Upper lobe of left lung (tissue), 6 donors: Measurements from ENCODE around the gene CRELD2. TPM values are rescaled to one million over a fixed set of nuclear protein-coding genes. Genes with fewer than 3 reads are reported as not detected.

Experiments
- ATAC-seq, 2 donors: fragments of 200-7000 bp; cut with Tn5 transposase; one replicate each; pipeline ENCODE4 v1.9.1; 2022; ENCODE audit warnings: mild to moderate bottlenecking in 2 of 2, moderate library complexity in 2 of 2; ENCODE audit not compliant: low FRiP score in 2 of 2
- DNase-seq, 2 donors: peaks; one replicate each; pipeline ENCODE4 v3.0.0-alpha.2; 2019 to 2020
- H3K27ac ChIP-seq, 4 donors: fragments of 200-600 bp; sonication (generic); one replicate each; pipeline ENCODE4 v1.5.1; 2016 to 2019
- H3K27me3 ChIP-seq, 4 donors: fragments of 200-600 bp; sonication (generic); one replicate each; pipeline ENCODE4 v1.5.1; 2017 to 2019
- H3K36me3 ChIP-seq, 4 donors: fragments of 200-600 bp; sonication (generic); one replicate each; pipeline ENCODE4 v1.5.1; 2016 to 2019
- H3K4me1 ChIP-seq, 4 donors: fragments of 200-600 bp; sonication (generic); one replicate each; pipeline ENCODE4 v1.5.1; 2018 to 2019
- H3K4me3 ChIP-seq, 4 donors: fragments of 200-600 bp; sonication (generic); one replicate each; pipeline ENCODE4 v1.5.1; 2017 to 2019; ENCODE audit warnings: mild to moderate bottlenecking in 2 of 4, moderate library complexity in 1 of 4
- H3K9me3 ChIP-seq, 4 donors: fragments of 200-600 bp; sonication (generic); one replicate each; pipeline ENCODE4 v1.5.1; 2018 to 2019
- CTCF ChIP-seq, 6 experiments: fragments of 450-650 bp in 4 of 6; fragments of 200-600 bp in 2 of 6; sonication (generic) in 2 of 6; IDR thresholded peaks; one replicate each; pipeline ENCODE4 v1.5.1; 2016 to 2019; ENCODE audit warnings: antibody characterized with exemption in 6 of 6
- EP300 ChIP-seq, 4 donors: sonication (generic); formaldehyde crosslinking; IDR thresholded peaks; one replicate each; pipeline ENCODE4 v1.5.1; 2017; ENCODE audit warnings: antibody characterized with exemption in 4 of 4, control low read depth in 2 of 4
- POLR2A ChIP-seq, 4 donors: fragments of 450-650 bp; IDR thresholded peaks; one replicate each; pipeline ENCODE4 v1.5.1; 2016 to 2017; ENCODE audit warnings: antibody characterized with exemption in 4 of 4, mild to moderate bottlenecking in 2 of 4
- POLR2AphosphoS5 ChIP-seq, 2 donors: sonication (generic); formaldehyde crosslinking; IDR thresholded peaks; one replicate each; pipeline ENCODE4 v1.5.1; 2017; ENCODE audit warnings: antibody characterized with exemption in 2 of 2
- WGBS, 2 donors: methylation state at CpG; one replicate each; pipeline ENCODE4 v1.1.5; 2017 to 2018; 5-methylcytosine and 5-hydroxymethylcytosine counted together
- small RNA-seq, 4 donors: library from RNA; depleted of rRNA; stranded (forward); fragments of <200 nt; gene quantifications; one replicate each; pipeline ENCODE3, GENCODE V24; 2016
- total RNA-seq, 6 donors: library from RNA; depleted of rRNA in 4 of 6; stranded (reverse); fragments of >200 nt in 4 of 6; gene quantifications; one replicate each; pipeline versions ENCODE4 v1.1.0 to v1.2.1, GENCODE V29; 2016 to 2021
- donor health status: DM: no; HTN: no; CAD: no; lungs with moderate emphysema.
- donor health status: DM: no; HTN: yes; CAD: no; lungs with severe emphysema.

The CRELD2 gene
- total RNA-seq, 6 donors from 2014 or later, result 31.2 to 72.6 (median 46.9) TPM

GRCh38 chr22:49973018-49973961 is 54.9 kb downstream of the CRELD2 start:
- Histone ChIP-seq H3K4me3 (no peak overlapping the region), H3K9me3 (no peaks in the 10 kb centered on the region), H3K36me3 (no peaks in the 10 kb centered on the region), H3K27me3 (no peaks in the 10 kb centered on the region), H3K4me1 (peaks cover 26 to 50% (median 32%) of the 10 kb centered on the region in 4 donors), H3K27ac (no peak overlapping the region)
- DNase-seq, result no peak
- no peak for ATAC-seq
- TF ChIP-seq POLR2A (IDR thresholded peaks at IDR 0.05) (no peak), POLR2AphosphoS5 (IDR thresholded peaks at IDR 0.05) (no peak), CTCF (IDR thresholded peaks at IDR 0.05) (no peak), EP300 (IDR thresholded peaks at IDR 0.05) (no peak)
- WGBS, 2 donors, result 91 to 92% methylated on average over 5 of the region's 5 CpGs

GRCh38 chr22:49975543-49976389 is 57.3 kb downstream of the CRELD2 start:
- Histone ChIP-seq H3K27me3 (no peaks in the 10 kb centered on the region), H3K4me1 (peaks cover 16 to 26% (median 18%) of the 10 kb centered on the region in 4 donors), H3K4me3 (no peak overlapping the region), H3K9me3 (no peaks in the 10 kb centered on the region), H3K36me3 (no peaks in the 10 kb centered on the region), H3K27ac (peak overlapping the region in 3 of 4 donors; percentile 27 to 66 (median 30))
- ATAC-seq (peak in 1 of 2 donors; percentile 7), DNase-seq (peak; percentile 20 to 84)
- WGBS, 2 donors, result 34 to 41% methylated on average over 16 to 17 of the region's 17 CpGs
- TF ChIP-seq POLR2A (IDR thresholded peaks at IDR 0.05), result no peak
- no peak for TF ChIP-seq EP300 (IDR thresholded peaks at IDR 0.05)
- no peak for TF ChIP-seq CTCF (IDR thresholded peaks at IDR 0.05)
- no peak for TF ChIP-seq POLR2AphosphoS5 (IDR thresholded peaks at IDR 0.05)

- Histone ChIP-seq H3K4me1 (peaks cover 8 to 17% (median 9%) of the 10 kb centered on the region in 4 donors), H3K36me3 (no peaks in the 10 kb centered on the region), H3K27ac (peak overlapping the region in 2 of 4 donors; percentile 27 to 66), H3K9me3 (no peaks in the 10 kb centered on the region), H3K27me3 (no peaks in the 10 kb centered on the region), H3K4me3 (no peak overlapping the region)
- DNase-seq (no peak), ATAC-seq (peak in 1 of 2 donors; percentile 3)
- 67 to 72% methylated on average over 15 of the region's 15 CpGs for WGBS, 2 donors
- no peak for TF ChIP-seq EP300 (IDR thresholded peaks at IDR 0.05)
- TF ChIP-seq POLR2A (IDR thresholded peaks at IDR 0.05), result no peak
- no peak for TF ChIP-seq CTCF (IDR thresholded peaks at IDR 0.05)
- no peak for TF ChIP-seq POLR2AphosphoS5 (IDR thresholded peaks at IDR 0.05)
Observed at GRCh38 chr22:49976439-49977175, 58.2 kb downstream of the CRELD2 start.

Small RNA genes lying within 50 kb of the gene (small RNA-seq; reads per million reads assigned to genes)
- gene MIR6821, result 0 to 0.59 (median 0.30) reads per million in 4 donors

Other genes starting within 250 kb of the CRELD2 start
- gene BRD1, start 90.8 kb upstream of the CRELD2 start, total RNA-seq, result 100 to 1,000 TPM in 1 of 6 donors, 10 to 100 TPM in 5; 38.9 to 141 (median 43.0) TPM
- gene ZBED4, start 64.8 kb upstream of the CRELD2 start, total RNA-seq, result 10 to 100 TPM; 10.8 to 19.9 (median 15.5) TPM
- gene ALG12, start 196 bp upstream of the CRELD2 start, total RNA-seq, result 10 to 100 TPM; 14.2 to 32.5 (median 22.3) TPM
- gene PIM3, start 42.1 kb downstream of the CRELD2 start, total RNA-seq, result 100 to 1,000 TPM; 131 to 246 (median 156) TPM
- gene IL17REL, start 94.1 kb downstream of the CRELD2 start, total RNA-seq, result under 1 TPM in 1 of 6 donors, not detected in 5; 0.06 TPM
- gene TTLL8, start 139.7 kb downstream of the CRELD2 start, total RNA-seq, result not detected
- gene MLC1, start 166.8 kb downstream of the CRELD2 start, total RNA-seq, result 1 to 10 TPM in 4 of 6 donors, under 1 TPM in 2; 0.78 to 3.1 (median 1.2) TPM
- 1 to 10 TPM in 3 of 6 donors, under 1 TPM in 2, not detected in 1; 0.47 to 3.1 (median 1.8) TPM for gene MOV10L1, start 171.4 kb downstream of the CRELD2 start, total RNA-seq